HG03045 (cell line): ENCODE data around the gene PPP2R5B.

ENCODE experiments used
- ATAC-seq: cut with Tn5 transposase; IDR thresholded peaks from one replicate; pipeline ENCODE4 v1.9.1; 2021; ENCODE audit warnings: mild to moderate bottlenecking, moderate library complexity; ENCODE audit not compliant: unreplicated experiment

The PPP2R5B gene

DNA sequence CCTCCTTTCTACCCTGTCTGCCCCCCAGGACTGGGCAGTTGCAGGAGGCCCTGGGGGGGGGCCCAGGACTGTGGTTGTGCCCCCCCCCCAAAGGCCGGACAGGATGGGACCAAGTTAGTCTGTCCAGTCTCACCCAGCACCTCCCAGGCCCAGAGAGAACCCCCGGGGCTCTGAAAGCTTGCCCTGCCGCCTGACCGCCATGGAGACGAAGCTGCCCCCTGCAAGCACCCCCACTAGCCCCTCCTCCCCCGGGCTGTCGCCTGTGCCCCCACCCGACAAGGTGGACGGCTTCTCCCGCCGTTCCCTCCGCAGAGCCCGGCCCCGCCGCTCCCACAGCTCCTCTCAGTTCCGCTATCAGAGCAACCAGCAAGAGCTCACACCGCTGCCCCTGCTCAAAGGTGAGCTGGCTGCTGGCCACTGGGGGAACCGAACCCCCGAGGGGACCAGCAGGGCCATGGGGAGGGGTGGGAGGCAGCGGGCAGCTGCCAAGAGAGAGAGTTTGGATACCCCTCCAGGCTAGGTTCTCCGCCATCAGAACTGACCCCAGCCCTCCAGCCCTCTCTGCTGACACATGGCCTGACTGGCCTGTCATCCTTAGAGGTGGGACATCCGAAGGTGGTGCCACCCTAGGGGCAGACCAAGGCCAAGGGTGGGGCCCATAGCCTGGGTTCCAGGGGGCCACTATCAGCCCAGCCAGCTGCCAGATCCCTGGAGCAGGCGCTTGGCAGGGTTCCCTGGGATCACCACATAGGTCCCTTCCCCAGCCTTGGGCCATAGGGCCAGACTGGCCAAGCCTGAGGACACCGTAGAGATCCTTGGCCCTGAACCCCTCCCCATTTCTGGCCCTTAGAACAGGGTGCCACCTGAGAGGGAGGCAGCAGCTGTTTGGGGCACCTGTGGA is 1.3 kb downstream of the PPP2R5B start:
- no peak for ATAC-seq

DNA sequence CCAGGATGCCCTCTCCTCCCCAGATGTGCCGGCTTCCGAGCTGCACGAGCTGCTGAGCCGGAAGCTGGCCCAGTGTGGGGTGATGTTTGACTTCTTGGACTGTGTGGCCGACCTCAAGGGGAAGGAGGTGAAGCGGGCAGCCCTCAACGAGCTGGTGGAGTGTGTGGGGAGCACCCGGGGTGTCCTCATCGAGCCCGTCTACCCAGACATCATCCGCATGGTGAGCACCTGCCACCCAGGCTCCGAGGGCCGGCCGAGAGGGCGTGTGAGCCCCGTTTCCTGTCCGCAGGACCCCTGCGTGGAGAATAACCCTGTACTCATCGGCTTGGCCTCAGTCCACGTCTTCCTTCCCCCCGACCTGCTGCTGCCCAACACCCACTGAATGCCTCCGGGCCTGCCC is 2.2 kb downstream of the PPP2R5B start:
- ATAC-seq: no peak

DNA sequence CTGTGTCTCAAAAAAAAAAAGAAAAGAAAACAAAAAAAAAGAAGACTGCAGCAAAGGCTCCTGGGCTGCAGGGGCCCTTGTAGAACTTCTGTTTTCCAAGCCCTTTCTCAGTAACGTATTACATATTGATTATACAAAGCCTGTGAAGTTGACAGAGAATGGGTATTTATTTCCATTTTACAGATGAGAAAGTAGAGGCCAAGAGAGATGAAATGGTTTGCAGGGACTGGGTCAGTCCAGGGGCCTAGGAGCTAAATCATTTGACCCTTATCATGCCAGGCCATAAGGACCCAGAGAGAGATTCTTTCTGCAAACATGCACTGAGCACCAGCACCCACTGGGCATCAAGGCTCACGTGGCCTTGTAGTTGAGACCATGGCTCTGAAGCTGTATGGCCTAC is 4.5 kb downstream of the PPP2R5B start:
- no peak for ATAC-seq

DNA sequence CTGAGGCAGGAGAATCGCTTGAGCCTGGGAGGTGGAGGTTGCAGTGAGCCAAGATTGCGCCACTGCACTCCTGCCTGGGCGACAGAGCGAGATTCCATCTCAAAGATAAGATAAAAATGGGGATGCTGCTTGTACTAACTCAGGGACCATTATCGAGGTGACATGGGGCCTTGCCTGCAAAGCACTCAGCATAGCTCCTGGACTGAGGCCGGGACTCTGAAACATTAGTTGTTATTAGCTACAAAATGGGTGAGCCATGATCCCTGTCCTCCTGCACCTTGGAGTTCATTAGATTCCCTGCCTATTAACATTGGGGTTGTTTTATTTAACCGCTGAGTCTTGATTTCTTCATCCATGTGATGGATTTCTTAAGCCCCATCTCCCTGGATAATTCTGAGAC is 5.1 kb downstream of the PPP2R5B start:
- no peak for ATAC-seq

DNA sequence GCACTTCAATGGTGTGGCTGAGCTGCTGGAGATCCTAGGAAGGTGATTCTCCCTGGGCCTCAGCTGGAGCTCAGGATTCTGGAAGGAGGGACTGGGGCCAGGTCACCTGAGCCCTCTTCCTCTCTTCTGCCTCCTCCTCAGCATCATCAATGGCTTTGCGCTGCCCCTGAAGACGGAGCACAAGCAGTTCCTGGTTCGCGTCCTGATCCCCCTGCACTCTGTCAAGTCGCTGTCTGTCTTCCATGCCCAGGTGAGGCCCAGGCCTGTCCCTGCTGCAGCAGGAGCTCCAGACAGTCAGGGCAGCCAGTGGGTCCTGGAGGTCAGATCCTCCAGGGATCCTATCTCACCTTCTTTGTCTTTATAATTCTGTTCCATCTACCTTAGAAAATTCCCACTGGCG is 5.9 kb downstream of the PPP2R5B start:
- no peak for ATAC-seq

DNA sequence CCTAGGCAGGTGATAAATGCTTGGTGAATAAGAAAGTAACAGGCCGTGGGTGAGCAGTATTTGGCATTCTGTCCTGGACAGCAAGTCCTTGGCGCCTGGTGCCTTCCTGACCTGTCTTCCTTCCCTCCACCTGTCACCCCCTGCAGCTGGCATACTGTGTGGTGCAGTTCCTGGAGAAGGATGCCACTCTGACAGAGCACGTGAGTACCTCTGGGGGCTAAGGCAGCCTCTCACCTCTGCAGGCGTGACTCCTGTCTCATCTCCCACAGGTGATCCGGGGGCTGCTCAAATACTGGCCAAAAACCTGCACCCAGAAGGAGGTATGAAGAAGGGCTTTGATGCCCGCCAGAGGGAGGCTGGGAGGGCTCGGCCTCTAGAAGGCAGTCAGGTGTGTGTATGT is 6.8 kb downstream of the PPP2R5B start:
- no peak for ATAC-seq

DNA sequence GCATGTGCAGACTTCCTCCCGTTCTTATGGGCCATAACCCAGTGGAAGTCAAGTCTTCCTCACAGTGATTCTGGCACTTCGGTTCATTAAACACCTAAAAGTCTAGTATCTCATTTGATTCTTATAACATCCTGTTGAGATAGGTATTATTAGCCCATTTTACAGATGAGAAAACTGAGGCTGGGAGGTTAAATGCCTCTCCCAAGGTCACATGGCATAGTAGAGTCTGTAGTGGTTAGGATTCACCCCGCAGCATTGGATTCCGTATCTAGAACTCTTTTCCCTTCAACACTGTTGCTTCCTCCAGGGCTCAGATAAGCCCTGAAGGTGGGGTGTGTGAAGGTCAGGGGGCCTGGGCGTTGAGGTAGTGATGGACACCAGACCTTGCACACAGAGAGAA is 7.8 kb downstream of the PPP2R5B start:
- ATAC-seq: no peak

DNA sequence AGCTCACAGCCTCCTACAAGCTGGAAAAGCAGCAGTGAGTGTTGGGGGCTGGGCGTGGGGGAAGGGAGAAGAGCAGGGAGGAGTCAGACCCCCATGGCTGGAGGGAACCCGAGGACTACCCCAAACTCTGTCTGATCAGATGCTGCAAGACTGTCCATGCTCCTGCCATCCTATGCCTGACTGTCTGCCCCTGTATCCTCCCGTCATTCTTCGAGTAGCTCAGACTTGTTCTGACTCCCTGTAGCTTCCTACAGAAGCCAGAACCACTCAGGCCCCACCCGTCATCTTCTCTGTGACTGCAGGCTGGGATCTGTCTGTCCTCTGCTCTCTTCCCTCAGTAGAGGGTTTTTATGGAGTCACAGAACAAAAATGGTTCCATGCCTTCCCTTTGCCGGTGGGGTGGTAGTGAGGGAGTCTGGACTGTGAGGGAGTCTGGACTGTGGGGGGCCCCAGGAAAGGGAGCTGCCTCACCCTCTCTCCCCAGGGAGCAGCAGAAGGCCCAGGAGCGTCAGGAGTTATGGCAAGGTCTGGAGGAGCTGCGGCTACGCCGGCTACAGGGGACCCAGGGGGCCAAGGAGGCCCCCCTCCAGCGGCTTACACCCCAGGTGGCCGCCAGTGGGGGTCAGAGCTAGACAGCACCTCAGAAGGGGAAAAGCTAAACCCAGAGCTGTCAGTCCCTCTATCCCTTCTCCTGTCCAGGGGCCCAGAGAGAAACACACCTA is 8.9 kb downstream of the PPP2R5B start:
- no peak for ATAC-seq

DNA sequence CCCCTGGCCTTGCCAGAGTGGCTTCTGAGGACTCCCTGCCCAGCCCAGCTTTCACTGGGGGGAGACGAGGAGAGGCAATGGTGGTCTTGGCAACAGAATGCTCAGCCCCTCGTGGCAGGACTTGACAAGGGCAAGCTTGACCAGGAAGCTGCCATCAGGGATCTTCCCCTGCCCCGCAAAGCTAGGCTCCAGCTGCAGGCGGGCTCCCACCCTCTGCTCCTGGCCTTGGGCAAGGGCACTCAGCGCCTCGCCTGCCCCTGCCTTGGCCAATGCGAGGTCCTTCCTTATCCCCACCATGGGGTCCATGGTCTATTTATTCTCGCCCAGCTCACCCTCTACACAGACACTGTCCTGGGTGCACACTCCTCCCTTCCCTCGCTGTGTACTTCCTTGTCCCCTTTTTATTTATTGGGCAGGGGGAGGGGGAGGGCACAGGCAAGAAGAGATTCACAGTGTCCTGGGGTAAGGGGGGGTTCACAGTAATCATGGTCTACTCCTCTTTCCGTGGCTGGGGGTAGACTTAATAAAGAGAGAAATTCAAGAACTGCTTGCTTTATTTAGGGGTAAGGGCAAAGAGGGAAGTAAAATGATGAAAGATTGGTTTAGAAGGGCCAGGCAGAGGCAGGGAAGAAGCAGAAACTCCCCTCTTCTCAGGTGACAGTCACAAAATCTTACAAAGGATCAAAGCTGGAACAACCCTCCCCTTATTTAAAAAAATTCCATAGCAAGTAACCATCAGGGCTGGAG is 9.6 kb downstream of the PPP2R5B start:
- no peak for ATAC-seq

DNA sequence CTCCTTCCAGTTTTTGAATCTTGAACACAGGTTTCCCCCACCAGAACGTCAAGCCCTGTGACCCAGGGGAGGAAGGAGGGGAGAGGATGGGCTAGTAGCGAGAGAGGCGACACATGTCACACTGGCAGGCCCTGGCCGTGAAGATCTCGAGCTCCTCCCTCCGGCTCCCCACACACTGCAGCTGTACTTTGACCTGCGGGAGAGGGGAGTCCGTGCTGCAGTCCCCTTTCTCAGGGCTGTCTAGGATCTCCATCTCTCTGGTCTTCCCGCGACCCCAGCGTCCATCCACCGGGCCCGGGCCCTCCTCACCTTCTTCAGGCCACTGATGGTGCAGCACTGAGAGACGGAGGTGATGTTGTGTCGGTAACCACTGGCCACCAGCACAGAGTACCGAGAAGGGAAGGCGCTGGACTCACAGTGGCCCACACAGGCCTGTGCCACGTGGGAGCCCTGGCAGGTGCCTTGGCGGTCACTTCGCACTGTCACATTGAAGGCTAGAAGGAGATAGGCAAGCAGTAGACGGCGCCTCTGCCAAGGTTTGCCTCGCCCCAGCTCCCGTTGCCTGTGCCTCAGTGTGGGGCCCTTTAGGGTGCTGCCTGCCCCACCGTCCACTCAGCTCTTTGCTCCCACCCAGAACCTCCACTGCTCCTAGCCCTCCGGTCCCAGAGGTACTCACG is 10.3 kb downstream of the PPP2R5B start:
- ATAC-seq: no peak

DNA sequence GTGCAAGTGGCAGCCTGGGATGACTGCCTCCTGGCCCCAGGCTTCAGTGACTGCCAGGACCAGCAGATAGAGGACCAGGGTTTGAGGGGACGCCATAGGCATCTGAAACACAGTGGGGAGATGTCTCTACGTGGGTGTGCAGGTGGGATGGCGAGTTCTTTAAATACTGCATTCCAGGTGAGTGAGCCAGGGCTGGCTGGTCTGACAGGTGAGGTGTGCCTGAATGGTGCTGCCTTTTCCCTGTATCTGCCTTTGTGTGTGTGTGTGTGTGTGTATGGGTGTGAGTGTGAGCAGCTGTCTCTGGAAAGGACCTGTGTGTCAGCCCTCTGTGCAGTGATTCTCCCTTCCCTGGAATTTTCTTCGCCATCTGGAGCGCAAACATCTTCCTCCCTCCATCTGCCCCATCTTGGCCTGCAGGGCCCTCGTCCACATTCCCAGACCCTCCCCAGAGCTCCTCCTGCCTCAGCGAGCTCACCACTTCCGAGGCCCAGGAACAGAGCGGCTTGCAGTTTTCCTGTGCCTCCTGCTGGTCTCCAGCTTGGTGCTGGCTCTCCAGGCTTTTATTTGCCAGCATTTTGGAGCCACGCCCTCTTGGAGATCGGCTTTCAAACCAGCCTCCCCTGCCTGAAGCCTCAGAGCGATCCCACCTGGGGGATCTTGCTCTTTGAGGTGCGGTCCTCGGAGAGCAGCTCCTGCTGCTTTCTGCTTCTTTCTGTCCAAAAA is 11.0 kb downstream of the PPP2R5B start, which contains the start of gene GPHA2:
GPHA2 (minus strand) TSS at position 535 of the 723 bp plus-strand sequence; CDS start at position 102, 433 bp downstream.
- ATAC-seq: no peak

DNA sequence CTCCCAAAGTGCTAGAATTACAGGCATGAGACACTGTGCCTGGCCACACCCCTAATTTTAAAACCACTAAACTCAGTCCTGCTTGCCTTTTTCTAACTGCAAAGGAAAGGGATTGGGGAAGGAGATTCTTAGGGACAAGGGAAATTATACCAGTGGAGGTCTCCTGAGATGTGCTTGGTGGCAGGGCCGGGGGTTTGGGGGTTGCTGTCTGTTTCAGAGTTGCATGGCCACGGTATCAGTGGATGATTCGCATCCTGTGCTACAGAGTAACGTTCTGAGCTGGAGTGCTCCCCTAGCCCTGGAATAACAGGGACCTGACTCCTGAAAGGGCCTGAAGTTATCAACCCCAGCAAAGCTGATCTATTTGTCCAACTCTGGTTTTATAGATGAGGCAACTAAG is 12.1 kb downstream of the PPP2R5B start:
- ATAC-seq: no peak

DNA sequence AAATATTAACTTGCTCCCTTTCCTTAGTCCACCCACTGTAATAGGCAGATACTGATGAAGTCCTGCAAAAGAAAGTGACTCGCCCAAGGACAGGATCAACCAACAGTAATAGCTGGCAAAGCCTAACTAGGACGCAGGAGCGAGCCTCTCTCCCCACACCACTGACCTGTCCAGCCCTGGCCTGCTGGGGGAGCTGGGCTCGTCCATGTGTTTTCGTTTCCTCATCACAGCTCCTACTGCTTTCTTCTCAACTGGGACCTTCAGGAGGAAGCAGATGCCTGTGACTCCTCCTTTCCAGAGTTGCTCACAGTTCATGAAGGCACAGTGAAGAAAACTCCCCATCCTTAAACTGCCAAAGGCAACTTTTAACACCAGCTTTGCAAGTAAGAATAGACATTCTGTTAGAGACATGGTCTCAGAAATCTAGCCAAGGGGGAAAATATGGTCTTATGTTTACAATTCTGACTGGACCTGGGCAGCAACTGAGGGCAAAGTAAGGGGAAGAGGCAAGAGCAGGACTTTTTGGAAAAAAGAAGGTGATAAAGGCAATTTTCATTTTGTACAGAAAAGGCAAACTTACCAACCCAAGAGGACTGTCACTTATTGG is 22.8 kb downstream of the PPP2R5B start:
- ATAC-seq: no peak

DNA sequence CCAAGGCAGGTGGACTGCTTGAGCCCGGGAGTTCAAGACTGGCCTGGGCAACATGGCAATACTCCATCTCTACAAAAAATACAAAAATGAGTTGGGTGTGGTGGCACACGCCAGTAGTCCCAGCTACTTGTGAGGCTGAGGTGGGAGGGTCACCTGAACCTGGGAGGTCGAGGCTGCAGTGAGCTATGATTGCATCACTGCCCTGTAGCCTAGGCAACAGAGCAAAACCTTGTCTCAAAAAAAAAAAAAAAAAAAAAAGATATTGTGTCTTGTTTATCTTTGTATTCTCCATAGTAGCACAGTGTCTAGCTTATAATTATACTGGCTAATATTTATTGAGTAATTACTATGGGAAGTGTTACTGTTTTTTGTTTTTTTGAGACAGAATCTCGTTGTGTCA is 27.0 kb downstream of the PPP2R5B start:
- ATAC-seq: no peak

DNA sequence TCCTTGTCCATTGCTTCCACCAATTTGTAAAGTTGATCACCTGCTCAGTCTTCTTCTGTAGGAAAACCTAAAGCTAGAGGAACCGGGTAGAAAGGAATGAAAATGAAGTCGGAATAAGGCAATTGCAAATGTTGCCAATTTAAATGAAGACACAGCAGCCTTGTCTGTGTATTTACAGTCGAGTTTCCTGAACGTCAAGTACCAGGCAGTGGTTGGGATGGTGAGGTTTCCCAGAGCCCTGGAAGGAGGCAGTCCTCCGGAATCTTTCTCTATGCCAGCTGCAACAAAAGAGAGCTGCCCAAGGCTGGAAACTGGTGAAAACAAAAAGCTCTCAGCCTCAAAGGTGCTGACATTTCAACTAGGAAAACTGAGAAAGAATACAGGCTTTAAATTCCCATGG is 29.7 kb downstream of the PPP2R5B start:
- no peak for ATAC-seq

DNA sequence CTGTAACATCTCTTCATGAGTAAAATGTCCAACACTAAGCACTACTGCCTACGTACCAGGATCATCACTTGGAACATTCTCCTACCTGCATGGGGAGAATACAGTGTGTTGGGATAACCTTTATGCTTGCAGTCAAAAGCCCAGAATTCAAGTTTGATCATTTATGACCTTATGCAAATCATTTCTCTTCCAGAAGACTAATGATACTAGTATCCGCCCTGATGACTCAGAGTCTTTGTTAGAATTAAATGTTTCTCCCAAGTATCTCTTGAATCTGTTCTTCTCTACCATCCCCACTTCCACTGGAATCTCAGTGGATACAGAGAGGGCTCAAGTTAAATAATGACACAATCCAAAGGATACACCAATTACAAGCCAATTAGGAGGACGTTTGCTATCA is 35.0 kb downstream of the PPP2R5B start:
- ATAC-seq: no peak

DNA sequence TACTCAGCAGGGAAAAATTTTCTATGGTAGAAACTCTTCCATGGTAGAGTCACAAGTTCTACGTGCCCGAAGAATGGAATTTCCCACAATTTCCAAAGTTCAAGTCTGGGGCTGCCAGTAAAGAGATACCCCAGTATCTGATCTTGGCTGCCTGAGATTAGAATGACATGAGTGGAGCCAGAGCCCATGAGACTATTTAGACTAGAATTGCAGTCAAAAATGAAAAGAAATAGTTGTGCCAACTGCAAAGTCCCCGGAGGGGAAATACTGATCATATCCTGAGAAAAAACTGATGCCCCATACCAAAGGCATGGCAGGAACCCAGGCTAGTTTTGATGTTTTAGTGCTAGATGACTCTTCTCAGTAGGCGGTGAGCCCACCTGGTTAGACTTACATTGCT is 36.2 kb downstream of the PPP2R5B start:
- no peak for ATAC-seq

DNA sequence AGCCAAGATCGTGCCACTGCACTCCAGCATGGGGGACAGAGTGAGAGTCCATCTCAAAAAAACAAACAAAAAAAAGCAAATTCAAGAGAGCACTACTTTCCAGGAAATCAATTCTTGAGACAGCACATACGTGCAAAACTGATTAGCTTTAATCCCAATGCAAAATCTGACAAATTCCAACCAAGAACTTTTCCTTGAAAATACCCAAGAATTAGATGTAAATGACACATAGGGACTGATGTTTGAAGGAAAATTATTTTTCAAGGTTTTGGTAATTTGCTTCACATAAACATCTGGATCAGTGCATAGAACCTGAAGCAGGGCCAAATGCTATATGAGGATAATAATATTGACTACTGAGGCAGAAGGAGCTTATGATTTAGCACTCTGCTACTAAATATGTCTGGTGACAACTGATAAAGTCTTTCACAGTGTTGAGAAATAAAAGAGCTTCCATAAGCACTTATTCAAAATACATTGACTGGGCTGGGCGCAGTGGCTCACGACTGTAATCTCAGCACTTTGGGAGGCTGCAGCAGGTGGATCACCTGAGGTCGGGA is 38.7 kb downstream of the PPP2R5B start:
- no peak for ATAC-seq

DNA sequence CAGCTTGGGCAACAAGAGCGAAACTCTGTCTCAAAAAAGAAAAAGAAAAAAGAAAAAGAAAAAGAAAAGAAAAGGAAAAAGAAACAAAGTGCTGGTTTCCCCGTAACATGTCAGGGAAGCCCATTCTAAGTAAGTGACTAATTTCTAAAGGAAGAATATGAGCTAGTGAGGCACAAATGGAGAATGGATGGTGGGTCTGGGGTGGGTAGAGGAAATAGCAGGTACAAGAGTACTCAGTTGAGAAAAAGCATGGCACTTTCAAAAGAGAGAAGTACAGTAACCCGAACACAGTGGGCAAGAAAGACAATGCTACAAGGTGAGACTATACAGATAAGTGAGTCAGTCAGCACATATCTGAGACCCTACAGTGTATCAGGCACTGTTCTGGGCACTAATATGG is 42.9 kb downstream of the PPP2R5B start:
- ATAC-seq: no peak

DNA sequence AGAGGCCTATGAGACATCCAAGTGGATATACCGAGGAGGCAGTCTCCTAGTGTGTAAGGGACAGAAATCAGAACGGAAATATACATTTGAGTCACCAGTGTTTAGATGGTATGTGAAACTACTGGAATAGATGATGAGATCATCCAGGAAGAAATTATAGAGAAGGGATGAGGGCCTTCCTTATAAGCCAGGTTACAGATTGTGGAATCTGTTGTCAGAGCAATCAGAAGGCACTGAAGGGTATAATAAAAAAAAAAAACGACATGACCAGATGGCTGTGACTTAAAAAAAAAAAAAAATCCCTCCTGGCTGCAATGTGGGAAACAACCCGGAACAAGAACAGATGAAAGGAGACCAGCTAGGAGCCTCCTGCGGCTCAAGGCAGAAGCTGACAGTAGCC is 44.7 kb downstream of the PPP2R5B start:
- ATAC-seq: no peak
